Stimulated activated CD4-positive, alpha-beta T cell treated with anti-CD3 and anti-CD28 coated beads, Interleukin-1b, Interleukin-23, amount 100 ng/mL, for 4 hours (primary cell): ENCODE data around the gene WDR82.

Source experiments
- DNase-seq, 2 donors: peaks; one replicate each; pipeline ENCODE4 v3.0.0-alpha.2; 2020; ENCODE audit warnings: low read depth in 2 of 2

Gene WDR82

GRCh38 chr3:52223449-52224408 lies 54.7 kb downstream of the WDR82 start:
- no peak for DNase-seq

DNA sequence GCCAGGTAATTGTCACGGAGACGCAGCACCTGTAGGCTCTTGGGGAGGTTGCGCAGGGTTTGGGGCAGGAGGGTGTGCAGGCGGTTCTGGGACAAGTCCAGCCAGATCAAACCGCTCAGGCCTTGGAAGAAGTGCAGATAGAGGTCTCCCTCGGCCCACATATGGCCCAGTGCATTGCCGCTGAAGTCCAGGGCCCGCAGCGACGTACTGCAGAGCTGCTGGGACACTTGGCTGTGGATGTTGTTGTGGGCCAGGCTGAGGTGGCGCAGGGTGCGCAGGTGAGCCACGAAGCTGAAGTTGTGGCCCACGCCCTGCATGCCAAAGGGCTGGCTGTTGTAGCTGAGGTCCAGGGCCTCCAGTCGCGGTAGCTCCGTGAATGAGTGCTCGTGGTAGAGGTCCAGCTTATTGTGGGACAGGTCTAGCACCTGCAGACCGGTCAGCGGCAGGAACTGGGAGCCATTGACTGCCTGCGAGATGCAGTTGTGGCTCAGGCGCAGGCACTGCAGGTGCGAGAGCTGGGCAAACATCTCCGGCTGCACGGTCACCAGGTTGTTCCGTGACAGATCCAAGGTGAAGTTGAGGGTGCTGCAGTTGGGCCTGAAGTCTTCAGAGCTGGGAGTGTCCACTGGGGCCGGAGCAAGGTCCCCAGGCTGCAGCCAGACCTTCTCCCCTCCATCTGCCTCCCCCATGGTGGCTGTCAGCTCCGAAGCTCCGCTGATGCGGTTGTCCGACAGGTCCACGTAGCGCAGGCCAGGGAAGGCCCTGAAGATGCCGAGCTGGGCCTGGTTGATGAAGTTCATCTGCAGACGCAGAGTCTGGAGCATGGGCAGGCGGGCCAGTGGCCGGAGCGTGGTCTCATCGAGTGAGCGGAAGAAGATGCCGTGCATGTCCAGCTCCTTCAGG lies 55.9 kb downstream of the WDR82 start:
- no peak for DNase-seq

GRCh38 chr3:52221563-52222318 lies 56.7 kb downstream of the WDR82 start:
- no peak for DNase-seq

GRCh38 chr3:52221141-52221562 lies 57.3 kb downstream of the WDR82 start:
- DNase-seq: no peak

- DNase-seq: peak; percentile 89 to 92
Observed at GRCh38 chr3:52220380-52221026, 57.9 kb downstream of the WDR82 start.

GRCh38 chr3:52218937-52219650 lies 59.4 kb downstream of the WDR82 start:
- no peak for DNase-seq

- DNase-seq: no peak
Observed at GRCh38 chr3:52218454-52218853, 60.0 kb downstream of the WDR82 start.

GRCh38 chr3:52218026-52218425 lies 60.4 kb downstream of the WDR82 start:
- no peak for DNase-seq

GRCh38 chr3:52217409-52217805 lies 61.0 kb downstream of the WDR82 start:
- DNase-seq: no peak

GRCh38 chr3:52216585-52217408 lies 61.7 kb downstream of the WDR82 start:
- DNase-seq: peak in 1 of 2 donors; percentile 53

GRCh38 chr3:52215351-52215750 lies 63.1 kb downstream of the WDR82 start:
- no peak for DNase-seq

DNA sequence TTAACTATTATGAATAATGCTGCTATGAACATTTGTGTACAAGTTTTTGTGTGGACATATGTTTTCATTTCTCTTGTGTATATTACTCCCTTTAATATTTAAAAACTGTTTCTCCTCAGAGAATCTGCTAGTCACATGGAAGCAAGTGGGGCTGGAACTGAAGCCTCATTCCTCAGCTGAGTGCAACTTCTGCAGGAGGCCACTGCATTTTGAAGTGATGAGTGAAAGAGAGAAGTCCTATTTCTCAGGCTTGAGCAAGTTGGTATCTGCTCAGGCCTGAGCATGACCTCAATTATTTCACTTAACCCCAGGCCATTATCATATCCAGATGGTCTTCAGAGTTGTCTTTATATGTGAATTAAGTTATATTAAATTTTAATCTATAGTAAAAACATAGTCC lies 64.5 kb downstream of the WDR82 start:
- no peak for DNase-seq

GRCh38 chr3:52213005-52213404 lies 65.4 kb downstream of the WDR82 start:
- no peak for DNase-seq

- no peak for DNase-seq
Observed at GRCh38 chr3:52211268-52211891, 67.1 kb downstream of the WDR82 start.

DNA sequence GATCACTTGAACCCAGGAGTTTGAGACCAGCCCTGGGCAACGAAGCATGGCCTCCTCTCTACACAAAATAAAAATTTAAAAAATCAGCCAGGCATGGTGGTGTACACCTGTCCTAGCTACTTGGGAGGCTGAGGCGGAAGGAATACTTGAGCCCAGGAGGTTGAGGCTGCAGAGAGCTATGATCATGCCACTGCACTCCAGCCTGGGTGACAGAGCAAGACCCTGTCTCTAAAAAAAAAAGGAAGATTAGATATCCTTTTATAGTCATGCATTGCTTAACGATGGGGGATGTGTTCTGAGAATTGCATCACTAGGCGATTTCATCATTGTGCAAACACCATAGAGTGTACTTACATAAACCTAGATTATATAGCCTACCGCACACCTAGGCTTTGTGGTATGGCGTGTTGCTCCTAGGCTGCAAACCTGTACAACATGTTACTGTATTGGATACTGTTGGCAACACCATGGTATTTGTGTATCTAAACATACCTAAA lies 67.9 kb downstream of the WDR82 start:
- no peak for DNase-seq

- DNase-seq: no peak
Observed at GRCh38 chr3:52210037-52210436, 68.4 kb downstream of the WDR82 start.

DNA sequence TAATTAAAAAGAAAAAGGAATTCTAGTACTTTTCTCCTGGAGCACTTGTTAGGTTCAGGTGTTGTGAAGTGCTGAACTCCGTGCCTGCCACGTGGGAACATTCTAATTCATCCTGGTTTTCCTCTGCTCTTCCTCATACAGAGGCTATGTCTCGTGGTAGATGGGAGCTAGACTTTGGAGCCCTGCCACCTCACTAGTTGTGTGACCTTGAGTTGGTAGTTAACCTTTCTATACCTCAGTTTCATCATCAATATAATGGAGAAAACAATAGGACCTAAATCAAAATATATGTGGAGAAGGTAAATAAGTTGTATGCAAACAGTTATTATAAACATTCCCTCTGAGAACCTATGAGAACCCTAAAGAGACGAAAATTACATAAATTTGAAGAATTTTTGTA lies 69.9 kb downstream of the WDR82 start:
- no peak for DNase-seq

GRCh38 chr3:52205727-52206372 lies 72.6 kb downstream of the WDR82 start:
- no peak for DNase-seq
